Activated CD4-positive, alpha-beta T cell treated with anti-CD3 and anti-CD28 coated beads for 1 hour (primary cell): ENCODE data around the gene CYP2R1.
A peak's percentile ranks its signal among the peaks of the same experiment; 100 is the strongest.

Experiments
- DNase-seq: peaks from one replicate; pipeline ENCODE4 v3.0.0-alpha.2; 2020

The CYP2R1 gene

GRCh38 chr11:14892036-14892556, at the start of gene CYP2R1:
Gene CYP2R1, minus strand, starts transcription at chr11:14892231. Its CDS starts 26 bp downstream, at chr11:14892205.
- peak; percentile 82 for DNase-seq

GRCh38 chr11:14938936-14939335, 46.9 kb upstream of the CYP2R1 start:
- no peak for DNase-seq

GRCh38 chr11:14934641-14935351, 42.8 kb upstream of the CYP2R1 start:
- DNase-seq, result no peak

DNA sequence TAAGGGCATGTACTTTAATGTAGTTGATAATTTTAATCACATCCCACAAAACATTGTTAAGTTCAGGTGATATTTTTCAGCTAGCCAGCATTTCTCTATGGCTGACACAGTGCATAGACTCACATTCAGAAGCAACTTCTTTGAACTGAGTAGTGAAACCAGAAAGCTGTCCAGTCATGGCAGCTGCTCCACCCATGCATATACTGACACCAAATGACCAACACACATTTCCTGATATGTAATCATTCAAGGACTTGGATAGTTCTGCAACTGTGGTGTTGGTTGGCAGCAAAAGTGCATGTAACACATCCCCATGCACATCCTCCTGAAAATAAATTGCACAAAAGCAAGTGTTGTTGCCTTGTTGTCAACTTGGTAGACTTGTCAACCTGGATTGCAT, 40.4 kb upstream of the CYP2R1 start:
- no peak for DNase-seq

- no peak for DNase-seq
These were observed 38.3 kb upstream of the CYP2R1 start for GRCh38 chr11:14930369-14930768.

- DNase-seq, result no peak
These were observed 35.1 kb upstream of the CYP2R1 start for GRCh38 chr11:14927146-14927545.

DNA sequence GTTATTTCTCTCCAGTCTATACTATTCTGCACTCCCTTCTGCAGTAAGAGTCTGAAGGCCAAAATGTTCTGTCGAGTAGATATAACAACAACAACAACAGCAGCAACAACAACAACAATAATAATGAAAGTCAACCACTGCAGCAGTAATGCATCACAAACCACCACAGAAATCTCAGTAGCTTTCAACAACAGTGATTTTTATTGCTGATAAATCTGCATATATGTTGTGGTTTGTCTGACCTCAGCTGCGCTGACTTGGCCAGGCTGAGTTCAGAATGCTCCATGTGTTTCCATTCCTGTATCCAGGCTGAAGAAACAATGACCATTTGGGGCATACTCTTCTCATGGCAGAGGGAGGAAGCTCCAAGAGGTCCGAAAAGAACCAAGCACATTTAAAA, 32.3 kb upstream of the CYP2R1 start:
- DNase-seq, result no peak

- DNase-seq, result no peak
These were observed 24.4 kb upstream of the CYP2R1 start for GRCh38 chr11:14916403-14916802.

- DNase-seq, result no peak
These were observed 22.5 kb upstream of the CYP2R1 start for GRCh38 chr11:14914536-14914935.

GRCh38 chr11:14908214-14908880, 16.3 kb upstream of the CYP2R1 start:
- no peak for DNase-seq

DNA sequence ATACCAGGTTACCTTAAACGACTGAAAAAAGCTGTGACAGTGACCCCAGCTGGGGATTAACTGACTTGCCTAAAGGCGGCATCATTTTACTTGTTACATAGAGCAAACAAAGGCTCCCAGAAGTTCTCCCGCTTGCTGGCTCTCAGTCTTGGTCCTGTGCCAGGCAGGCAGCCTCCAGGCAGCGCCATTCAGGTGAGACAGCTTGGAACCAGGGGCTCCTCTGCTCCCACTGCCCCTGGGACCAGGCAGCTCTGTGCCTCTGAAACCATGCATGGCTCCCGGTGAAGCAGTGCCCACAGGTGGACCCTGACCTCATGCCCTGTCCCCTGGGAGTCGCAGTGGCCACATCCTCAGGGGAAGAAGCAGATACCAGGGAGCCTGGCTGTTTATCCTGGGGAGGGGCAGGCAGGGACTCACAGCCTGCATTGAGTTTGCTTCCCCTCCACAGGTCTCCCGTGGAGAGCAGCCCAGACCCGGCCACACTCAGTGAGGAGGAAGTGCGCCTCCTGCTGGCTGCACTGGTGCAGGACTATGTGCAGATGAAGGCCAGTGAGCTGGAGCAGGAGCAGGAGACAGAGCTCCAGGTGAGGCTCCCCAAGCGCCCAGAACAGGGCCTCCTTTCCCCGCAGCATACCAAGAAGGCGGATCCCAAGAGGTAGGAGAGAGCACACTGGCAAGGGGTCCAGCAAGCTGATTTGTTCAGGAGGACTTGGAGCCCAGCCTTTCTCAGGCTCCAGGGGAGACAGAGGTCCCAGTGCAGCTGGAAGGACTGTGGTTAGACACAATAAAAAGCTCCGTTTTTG, 15.6 kb upstream of the CYP2R1 start:
- DNase-seq, result peak; percentile 77

GRCh38 chr11:14906993-14907392, 15.0 kb upstream of the CYP2R1 start:
- no peak for DNase-seq

DNA sequence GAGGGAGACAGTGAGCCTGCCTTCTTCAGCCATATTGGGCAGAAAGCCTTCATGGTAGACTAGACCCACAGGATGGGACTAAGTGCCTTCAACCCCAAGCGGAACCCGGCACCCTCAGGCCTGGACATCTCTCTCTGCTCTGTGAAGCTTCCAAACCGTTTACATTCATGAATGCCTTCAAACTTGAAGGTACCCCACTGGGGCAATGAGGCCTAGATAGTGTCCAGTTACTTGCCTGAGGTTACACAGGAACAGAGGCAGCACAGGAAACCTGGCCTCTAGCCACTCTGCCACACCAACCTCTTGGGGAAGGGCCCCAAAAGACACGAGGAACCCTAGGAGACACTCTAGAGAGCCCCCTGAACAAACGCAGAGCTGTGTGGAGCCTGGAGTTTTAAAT, 14.5 kb upstream of the CYP2R1 start:
- no peak for DNase-seq

- DNase-seq, result peak; percentile 50
These were observed 13.3 kb upstream of the CYP2R1 start for GRCh38 chr11:14905104-14906033.

- DNase-seq, result peak; percentile 73
These were observed 12.7 kb upstream of the CYP2R1 start for GRCh38 chr11:14904745-14905103.

- DNase-seq, result no peak
These were observed 10.8 kb upstream of the CYP2R1 start for GRCh38 chr11:14902650-14903350.

DNA sequence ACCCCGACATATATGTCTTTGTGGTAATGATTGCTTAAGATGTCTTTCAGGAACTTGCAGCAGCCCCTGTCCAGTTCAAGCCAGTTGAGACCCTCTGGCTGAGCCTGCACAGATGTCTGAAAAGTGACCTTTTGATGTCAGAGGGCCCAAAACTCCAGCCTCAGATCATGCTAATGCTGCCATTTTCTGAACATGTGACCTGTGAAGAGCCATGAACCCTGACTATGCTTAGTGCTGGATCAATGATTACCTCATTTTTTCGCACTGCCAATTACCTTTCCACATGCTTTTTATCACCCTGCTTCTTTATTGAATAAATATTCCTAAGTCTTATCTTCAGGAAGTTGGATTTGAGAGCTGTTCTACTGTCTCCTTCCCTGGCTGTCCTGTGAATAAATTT, 6.9 kb upstream of the CYP2R1 start:
- DNase-seq, result no peak

DNA sequence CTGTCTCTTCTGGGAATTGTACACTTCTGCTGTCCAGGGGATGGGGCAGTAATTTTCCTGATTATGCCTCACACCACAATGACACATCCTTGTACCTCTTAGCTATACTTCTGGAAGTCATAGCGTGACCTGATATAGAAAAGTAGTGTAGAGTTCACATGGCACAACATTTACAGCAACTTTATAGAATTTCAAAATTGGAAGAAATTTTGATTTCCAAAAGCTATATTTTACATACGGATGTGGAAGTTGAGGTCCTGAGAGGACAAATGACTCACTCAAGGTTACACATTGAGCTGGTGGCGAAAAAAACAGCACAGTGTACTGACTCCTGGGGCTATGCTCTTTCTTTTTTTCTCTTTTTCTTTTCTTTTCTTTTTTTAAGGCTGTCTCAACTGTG, 6.3 kb upstream of the CYP2R1 start:
- no peak for DNase-seq

DNA sequence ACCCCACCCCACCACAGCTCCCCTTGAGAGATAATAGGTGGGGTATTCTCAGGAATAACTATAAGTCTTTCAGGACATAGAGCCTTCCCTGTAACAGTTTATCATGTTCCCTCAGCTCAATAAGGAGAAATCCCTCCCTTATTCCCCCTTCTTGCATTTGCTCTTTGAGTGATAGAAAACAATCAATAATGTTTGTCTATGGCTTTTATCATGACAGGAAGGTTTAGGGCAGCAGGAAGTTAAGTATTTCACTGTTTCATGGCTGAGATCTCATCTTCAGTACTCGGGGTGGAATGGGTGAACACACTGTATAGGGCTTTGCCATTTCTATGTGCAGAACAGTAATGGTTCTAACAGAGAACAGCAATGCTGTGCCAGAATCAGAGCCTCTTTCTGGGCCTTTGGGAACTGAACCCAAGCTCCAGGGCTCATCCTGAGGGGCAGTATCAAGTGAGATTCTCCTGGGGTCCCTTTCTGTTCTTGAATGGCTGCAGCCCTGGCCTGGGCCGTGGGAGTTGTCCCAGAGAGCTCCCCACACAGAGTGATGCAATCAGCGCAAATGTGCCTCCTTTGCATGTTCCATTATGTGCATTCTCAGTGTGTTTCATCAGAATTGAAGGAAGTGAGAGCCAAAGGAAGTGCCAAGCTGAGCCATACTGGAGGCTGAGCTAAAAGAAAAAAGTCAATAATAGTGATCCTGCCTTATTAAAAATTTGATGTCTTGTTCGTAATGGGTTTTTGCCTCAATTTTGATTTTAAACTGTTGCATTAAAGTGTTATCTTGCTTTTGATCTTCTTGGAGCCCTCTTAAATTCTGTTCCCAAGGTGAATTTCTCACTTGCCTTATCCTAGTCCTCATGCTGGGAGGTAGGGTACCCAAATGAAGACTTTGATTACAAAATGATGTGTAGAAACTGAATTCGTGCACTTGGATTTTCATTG, 2.9 kb upstream of the CYP2R1 start:
- no peak for DNase-seq

DNA sequence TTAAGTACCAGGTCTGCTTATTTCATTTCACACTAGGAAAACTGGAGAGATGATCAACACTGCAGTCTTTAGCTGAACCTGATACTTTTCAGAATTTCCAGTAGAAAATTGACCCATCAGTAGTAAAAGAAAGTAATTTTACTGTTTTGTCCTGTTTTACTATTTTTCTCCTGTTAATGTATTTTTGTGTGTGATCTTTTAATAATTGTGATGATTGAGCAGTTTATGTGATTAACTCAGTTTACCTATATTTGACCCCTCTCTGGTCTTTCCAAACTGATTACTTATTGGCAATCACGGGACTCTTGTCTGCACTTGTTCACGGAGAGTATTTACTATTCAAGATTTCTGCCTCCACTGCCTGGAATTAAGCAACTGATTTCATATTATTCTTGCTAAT, 546 bp upstream of the CYP2R1 start:
- DNase-seq, result no peak
